ENCODE measurements around the gene TPD52L1.

Gene TPD52L1

DNA sequence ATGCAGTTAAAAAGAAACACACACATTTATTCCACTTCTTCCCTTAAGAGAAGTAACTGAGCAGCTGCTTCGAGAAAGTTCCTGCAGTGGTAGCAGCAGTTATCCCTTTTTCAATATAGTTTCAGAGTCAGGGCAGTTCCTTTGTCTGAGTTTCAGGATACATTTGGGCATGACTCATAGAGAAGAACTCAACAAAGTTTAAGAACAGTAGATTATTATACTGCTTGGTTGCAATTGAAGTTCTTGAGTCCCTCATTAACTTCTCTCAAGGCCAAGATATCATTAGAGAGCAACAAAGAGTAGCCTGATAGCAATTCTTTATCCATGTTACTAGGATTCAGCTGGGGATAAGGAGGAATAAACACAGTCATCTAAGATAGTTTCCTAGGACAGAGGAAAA, 54.4 kb downstream of the TPD52L1 start:
- DNase-seq (ENCODE audit: extremely low read depth in 1 of 2, low read depth in 1 of 2) = no peak

DNA sequence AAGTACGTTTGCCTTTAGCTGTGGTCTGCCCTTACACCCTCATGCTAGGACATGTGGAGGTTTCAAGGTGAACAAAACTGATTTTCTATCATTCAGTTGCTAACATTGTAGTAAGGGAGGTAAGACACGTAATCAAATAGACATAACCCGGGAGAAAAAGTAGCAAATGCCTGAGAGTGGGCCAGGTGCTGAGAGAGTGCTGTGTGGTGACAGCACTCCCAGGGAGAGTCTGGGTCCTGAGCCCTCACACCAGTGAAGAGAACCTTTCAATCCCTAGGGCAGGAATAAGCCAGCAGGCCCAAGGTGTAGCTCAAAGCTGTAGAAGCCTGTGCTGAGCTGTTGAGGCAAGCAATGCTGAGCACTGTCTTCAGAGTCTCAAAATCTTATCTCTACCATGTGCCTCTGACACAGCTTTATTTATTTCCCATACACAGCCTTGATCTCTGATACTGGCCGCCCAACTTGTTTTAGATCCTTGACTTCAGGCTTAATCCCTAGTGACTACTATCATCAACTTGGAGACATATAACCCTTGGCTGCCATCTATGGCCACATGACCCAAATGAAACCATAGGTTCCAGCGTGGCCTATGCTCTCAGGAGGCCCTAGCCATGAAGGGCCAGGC, 55.2 kb downstream of the TPD52L1 start:
- DNase-seq (ENCODE audit: extremely low read depth in 1 of 2, low read depth in 1 of 2) = no peak

DNA sequence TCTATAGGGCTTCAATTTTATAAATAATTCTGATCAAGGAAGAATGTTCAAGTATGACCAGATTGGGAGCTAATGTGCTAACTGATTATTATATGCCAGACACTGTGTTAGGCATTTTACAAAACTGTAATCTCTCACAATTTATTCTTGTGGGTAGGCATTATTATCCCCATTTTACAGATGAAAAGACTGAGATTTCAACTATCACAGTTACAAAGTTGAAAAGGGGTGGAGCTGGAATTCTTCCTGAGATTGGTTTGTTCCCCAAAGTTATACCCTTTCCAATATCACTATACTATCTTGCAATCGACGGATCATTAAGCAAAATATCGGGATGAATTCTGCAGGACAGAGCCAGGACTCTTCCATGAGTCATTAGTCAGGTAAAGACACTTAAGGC, 57.1 kb downstream of the TPD52L1 start:
- no peak for DNase-seq (ENCODE audit: extremely low read depth in 1 of 2, low read depth in 1 of 2)

DNA sequence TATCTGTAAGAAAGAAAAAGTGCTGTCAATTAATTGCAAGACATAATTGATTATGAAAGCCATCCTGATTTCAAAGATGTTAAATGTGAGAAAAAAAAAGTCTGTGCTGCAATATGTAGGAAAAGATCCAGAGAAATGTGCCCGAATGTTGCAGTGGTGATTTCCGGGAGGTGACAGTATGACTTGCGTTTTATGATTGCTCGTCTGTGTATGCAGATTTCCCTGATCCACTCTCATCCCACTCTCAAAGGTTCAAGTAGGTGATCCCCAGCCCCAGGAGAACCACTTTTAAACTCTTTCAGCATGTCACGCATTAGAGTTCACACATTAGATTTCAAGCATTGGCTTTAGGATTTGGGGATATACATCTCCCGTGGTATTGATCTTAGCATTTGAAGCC, 57.8 kb downstream of the TPD52L1 start:
- no peak for DNase-seq (ENCODE audit: extremely low read depth in 1 of 2, low read depth in 1 of 2)

DNA sequence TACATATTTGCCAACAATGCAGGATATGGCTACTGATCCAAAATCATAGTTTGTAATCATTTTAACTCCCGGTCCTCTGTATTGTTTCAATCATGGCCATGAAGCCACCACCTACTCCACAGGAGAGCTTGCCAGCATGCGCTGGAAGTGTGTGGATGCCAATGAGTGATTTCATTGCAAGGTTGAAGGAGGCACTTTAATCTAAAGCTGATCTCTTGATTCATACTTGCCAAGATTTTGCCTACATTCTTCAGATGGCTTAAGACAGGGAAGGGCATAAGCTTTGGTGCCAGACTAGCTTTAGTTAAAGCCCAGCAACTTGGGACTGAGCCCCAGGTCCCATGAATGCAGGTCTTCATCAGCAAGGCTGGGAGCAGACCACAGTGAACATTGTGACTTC, 58.8 kb downstream of the TPD52L1 start:
- DNase-seq (ENCODE audit: extremely low read depth in 1 of 2, low read depth in 1 of 2) = no peak

DNA sequence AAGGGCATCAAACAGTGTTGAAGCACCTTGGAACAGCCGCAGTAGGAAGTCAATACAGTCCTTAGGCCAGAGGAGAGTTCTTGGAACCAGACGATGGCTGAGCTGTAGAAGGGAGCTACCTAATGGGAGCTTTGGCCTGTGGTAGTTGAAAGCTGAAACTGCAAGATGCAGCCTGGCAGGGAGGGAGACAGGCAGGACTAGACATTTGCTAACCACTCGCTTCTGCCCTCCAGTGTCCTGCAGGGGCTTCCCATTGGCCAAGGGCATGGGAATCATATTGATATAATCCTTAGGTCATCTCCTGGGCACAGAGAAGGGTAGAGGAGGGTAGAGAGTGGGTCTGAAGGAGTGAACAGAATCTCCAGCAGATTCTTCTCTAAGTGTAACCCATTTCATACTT, 60.4 kb downstream of the TPD52L1 start:
- DNase-seq (ENCODE audit: extremely low read depth in 1 of 2, low read depth in 1 of 2) = no peak

DNA sequence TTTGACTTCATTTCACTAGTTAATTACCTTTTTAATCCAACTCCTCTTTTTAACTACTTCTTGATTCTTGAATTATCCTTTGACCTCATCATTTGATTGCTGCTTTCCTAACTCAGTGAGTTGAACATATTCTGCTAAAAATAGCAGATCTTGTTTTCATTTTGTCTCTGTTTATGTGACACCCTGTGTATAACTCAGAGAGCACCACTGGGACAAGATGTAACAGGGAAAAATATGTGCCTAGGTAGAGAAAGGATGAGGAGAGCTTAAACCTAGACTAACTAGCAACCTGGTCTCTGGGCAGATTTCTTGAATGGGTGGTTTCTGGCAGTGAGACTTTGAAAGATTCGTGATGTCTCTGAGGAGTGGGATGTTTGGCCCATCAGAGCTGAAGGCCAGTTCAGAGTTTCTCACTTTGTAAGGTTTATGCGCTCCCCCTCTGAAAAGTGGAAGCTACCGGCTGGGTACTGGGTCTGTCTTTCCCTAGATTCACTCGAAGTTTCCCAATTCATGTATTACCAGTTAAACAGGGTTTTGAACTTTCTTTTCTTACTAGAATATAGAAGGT, 61.8 kb downstream of the TPD52L1 start:
- DNase-seq (ENCODE audit: extremely low read depth in 1 of 2, low read depth in 1 of 2) = no peak

DNA sequence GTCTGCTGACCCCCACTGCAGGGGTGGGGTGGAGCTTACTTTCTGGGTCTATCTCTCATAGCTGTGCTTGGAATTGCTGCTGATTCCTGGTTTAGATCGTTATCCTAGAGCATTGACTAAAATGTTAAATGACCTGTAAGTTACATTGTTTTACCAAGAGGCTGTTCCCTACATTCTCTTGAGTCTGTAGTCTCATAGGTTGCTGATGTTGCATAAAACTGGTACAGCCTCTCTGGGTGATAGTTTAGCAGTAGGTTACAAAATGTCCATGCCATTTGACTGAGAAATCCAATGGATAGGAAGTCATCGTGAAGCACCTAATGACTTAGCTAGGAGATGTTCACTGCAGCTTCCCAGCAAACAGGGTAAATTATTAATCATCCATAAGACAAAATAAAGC, 62.4 kb downstream of the TPD52L1 start:
- no peak for DNase-seq (ENCODE audit: extremely low read depth in 1 of 2, low read depth in 1 of 2)

DNA sequence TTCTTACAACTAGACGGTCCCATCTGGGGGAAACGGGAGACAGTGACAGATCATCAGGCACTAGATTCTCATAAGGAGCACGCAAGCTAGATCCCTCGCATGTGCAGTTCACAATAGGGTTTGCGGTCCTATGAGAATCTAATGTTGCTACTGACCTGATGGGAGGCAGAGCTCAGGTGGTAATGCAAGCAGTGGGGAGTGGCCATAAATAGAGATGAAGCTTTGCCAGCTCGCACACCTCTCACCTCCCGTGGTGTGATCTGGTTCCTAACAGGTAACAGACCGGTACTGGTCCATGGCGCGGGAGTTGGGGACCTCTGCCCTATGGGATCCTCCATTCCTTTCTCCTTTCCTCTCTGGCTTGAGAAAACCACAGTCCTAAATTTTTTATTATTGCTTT, 63.8 kb downstream of the TPD52L1 start:
- DNase-seq (ENCODE audit: extremely low read depth in 1 of 2, low read depth in 1 of 2) = no peak

DNA sequence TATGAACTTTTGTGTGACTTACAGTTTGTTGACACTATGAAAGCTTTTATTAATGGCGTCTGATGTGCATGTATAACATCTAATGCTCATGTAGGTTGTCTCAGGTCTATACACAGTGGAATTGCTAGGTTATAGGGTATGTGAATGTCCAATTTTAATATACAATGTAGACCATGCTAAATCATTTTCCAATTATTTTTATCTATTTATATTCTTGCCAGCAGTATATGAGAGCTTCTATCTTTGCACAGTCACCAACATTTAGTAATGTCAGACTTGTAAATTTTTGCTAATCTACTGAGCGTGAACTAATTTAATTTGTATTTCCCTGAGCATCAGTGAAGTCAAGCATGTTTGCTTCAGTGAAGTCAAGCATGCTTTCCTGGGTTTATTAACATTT, 64.4 kb downstream of the TPD52L1 start:
- no peak for DNase-seq (ENCODE audit: extremely low read depth in 1 of 2, low read depth in 1 of 2)

DNA sequence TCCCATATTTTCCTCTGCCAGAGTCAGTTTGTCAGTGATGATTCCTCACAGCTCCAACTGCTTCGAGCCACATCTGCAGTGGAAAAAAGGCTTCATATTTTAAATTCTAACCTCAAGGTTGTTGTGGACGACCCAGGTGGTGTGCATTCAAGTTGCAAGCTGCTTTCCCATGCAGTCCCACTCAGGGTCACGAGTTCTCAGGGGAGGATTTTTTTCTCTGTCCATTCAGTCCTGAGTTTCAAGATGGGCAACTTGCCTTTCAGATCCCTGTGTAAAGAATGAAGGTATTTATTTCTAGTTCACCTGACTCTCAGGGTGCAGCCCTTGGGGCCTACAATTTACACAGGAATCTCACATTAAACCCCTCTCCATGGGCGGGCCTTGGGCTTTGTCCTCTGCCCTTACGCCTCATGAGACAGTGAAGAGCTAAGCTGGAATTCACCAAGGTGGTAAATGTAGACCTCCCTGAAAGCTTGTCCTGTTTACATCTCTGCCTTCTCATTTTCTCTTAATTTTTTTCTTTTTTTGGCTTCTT, 65.9 kb downstream of the TPD52L1 start:
- no peak for DNase-seq (ENCODE audit: extremely low read depth in 1 of 2, low read depth in 1 of 2)

DNA sequence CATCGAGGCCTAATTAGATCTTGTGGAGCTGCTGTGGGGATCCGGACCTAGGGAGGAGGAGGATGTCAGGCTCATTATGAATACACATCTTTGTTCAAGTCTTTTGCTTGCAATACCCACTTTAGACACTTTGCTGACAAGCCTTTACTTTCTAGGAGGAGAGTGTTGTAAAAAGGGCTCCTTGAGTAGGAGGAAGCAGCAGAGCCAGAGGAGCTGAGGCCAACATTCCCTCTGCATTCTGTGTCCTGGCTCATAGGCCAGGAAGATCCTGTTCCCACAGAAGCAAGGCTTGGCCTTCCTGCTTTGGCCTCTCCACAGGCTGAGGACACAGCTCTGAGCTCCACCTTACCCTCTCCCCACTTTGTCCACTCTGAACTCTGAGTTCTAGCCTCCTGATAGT, 67.1 kb downstream of the TPD52L1 start:
- DNase-seq (ENCODE audit: extremely low read depth in 1 of 2, low read depth in 1 of 2) = no peak

DNA sequence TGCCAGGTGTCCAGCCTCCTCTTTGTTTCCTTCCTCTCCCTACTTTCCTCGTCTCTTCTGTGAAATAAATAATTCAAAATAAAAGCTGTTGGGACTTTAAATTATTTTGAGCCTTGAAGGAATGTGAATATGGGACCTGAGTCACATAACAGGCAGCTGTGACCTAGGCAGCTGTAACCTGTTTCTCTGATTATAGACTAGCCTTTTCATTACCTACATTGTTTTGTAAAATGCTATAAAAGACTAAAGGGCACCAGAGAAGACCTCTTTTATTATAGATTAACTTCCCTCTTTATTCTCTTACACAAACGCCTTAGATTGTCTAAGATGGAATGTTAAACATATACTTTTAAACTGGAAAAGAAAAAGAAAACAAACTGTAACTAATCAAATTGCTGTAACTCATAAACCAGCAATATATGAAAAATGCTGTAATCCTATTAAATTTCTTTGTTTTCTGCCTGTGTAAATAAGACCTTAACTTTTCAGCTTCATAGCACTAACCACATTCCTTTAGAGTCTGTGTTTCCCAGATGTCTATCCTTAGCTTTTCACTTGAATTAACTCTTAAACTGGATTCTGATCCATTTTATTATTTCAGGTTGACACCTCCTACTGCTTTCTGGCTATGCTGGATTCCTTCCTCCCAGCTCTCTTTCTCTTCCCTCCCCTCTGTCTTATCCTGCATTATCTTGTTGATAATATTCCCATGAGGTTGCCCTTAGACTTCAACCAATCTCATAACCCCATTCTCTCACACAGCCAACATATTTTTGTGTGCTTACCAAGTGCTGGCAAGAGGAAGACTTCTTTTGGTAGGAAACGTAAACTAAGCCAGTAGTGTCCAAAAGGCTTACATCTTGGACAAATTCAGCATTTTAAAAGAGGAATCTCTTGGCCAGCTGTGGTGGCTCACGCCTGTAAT, 69.2 kb downstream of the TPD52L1 start:
- no peak for DNase-seq (ENCODE audit: extremely low read depth in 1 of 2, low read depth in 1 of 2)

DNA sequence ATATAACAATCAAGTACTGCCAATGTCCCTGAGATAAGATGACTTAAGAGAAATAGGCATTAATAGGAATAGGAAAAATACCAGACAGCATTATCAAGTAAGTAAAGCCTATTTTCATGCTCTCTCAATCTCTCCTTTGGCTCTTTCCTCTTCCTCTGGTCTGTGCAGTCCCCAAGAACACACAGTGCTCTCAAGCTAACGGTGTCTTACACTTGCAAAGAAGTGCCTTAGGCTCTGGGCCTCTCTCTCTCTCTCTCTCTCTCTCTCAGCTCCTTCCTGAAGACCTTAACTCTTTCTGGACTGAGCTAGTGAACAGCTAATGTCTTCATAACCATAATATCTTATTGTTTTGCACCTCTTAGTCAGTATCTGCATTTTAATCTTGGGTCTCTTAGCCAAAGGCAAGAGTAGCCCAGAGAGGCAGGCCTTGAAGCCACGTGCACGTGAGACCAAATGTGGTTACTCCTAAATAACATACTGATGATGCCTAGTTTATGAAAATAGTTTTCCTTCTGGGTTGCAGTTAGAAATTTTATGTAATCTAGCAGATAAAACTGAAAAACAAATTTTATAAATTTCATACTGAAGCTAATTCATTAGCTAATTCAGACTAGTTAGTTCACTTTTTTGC, 70.8 kb downstream of the TPD52L1 start:
- DNase-seq (ENCODE audit: extremely low read depth in 1 of 2, low read depth in 1 of 2) = no peak

DNA sequence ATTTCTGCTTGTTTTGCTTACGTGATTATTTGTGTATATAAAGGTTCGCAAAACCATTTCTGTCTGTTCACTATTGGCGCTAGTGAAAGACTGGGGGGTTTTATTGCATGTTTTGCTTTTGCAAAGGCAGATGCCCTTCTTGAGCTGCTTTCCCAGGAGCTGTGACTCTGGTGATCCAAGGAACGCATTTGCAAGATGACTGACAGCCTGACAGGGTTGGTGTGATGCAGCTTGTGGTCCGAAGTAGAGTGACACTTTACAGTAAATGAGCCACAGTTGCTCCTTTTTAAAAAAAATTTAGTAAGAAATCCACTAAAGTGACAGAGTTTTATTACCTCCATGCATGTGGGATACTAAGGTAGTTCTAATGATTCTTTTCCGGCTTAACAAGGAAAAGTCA, 73.7 kb downstream of the TPD52L1 start:
- no peak for DNase-seq (ENCODE audit: extremely low read depth in 1 of 2, low read depth in 1 of 2)

DNA sequence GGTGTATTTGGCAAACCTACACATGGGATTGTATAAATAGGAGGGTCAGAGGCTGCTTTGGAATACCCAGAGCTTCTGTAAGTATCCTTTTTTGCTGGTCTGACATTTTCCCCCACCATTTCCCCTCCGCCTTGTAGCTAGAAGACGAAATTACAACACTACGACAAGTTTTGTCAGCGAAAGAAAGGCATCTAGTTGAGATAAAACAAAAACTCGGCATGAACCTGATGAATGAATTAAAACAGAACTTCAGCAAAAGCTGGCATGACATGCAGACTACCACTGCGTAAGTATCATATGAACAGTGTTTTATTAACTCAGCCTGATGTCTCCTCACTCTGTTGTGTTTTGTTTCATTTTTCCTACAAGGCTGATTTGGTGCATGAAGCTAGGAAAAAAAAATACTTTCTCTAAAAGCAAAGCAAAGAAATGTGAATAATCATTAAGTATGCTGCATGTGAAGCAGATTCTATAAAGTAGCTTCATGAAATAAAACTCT, 75.5 kb downstream of the TPD52L1 start:
- DNase-seq (ENCODE audit: extremely low read depth in 1 of 2, low read depth in 1 of 2) = no peak

DNA sequence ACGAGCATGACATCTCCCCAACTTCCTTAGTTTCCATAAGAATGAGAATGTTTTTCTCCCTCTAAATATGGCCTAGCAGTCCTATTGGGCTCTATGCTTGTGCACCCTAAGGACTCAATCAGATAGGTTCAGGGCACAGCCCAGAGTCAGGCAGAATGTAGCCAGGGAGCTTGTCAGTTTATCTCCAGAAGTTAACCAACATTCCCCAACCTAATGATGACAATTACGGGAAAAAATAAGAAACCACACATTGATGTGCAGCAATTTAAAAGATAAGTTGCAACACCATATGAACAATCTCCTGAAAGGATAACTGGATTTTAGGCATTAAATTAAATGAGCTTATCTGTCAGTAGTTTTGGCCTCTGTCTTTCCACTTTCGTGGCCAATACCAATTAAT, 77.1 kb downstream of the TPD52L1 start:
- no peak for DNase-seq (ENCODE audit: extremely low read depth in 1 of 2, low read depth in 1 of 2)

DNA sequence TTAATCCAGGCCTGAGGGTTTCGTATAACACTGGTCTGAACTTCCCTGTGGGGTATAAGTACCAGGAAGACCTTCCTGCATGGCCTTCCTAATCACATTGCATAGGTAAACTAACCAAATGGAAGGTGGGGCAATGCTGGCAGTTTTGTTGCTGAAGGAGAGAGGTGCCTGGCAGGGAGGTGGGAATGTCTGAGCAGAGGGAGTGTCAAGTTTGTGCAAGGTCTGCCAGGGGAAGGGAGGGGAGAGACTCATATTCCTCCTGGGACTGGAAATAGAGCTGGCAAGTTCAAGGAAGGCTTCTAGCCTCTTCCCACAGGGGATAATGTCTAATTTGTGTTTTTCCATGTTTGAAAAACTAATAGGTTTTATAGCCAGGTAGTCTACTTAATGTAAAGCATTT, 77.6 kb downstream of the TPD52L1 start:
- no peak for DNase-seq (ENCODE audit: extremely low read depth in 1 of 2, low read depth in 1 of 2)

DNA sequence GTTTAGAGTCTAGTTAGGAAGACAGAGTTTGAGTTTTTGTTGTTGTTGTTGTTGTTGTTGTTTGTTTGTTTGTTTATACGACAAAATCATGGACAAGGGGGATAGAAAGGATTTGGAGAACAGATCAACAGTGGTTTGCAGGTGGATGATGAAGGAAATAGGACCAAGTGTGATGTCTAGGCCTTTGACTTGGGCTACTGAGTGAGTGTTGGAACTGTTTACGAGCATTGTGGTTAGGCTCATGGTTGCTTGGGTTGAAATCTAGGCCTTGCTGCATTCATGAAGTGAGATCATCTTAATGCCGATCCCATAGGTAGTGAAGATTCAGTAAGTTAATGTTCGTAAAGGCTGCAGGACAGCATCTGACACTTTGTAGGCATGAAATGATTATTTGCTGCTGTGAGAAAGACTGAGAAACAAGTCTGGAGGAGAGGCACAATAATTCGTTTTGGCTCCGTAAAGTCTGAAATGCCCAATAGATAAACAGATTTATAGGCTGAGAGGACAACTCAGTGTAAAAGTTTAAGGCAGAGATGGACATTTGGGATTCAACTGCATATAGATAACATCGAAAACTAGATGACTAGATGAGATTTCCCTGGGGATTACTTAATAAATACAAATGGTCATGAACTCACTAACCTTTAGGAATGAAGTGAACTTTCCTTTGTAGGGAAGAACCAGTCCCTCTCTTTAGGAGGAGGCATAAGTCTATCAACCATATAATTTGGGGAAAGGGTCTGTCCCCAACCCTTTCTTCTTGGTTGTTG, 78.2 kb downstream of the TPD52L1 start:
- DNase-seq (ENCODE audit: extremely low read depth in 1 of 2, low read depth in 1 of 2) = no peak

DNA sequence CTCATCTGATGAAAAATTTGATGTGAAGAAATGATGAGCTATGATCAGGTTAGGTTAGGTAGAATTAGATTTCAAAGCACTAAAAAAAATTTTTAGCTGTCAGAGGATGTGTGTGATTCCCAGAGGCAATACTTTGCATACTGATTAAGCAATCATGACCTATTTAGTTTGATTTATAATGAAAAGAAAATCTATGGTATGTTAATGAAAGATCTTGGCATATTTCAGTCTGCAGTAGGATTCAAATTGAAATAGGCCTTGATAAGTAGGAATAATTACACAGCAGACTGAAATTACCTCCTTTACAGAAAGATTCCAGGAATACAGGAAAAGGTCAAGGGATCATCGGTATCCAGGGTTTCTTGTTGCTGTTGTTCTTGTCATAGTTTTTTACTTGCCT, 78.9 kb downstream of the TPD52L1 start:
- no peak for DNase-seq (ENCODE audit: extremely low read depth in 1 of 2, low read depth in 1 of 2)

DNA sequence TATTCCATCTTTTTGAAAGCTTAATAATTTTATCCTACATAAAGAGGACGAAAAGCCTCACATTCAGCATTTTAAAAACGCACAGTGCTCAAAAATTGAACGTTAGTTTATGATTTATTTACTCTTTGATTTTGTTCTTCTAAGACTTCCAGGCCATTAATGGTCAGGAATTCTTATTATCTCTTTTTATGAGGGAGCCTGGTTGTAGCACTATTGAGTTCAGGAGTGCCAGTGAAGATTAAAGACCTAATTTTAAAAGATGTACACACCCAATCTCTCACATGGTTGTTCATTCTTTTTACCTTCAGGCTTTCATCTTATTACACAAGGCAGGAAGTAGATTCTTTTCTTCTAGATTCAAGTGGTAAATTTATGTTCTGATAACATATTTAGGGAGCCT, 79.6 kb downstream of the TPD52L1 start:
- DNase-seq (ENCODE audit: extremely low read depth in 1 of 2, low read depth in 1 of 2) = no peak
